Progenitor cell of endocrine pancreas (in vitro differentiated cells): ENCODE results near the gene TMEM151A. TPM values are rescaled to one million over a fixed set of nuclear protein-coding genes. Genes with fewer than 3 reads are reported as not detected.

Experiments used
- DNase-seq: peaks from one replicate; pipeline ENCODE4 v3.0.0; 2021; ENCODE audit warnings: low spot score; ENCODE audit not compliant: unreplicated experiment
- H3K27ac Mint-ChIP-seq: 2 replicates; pipeline ENCODE4 v1.8.0; 2021; ENCODE audit warnings: mild to moderate bottlenecking, moderate library complexity, mixed read lengths
- H3K27me3 Mint-ChIP-seq: 2 replicates; pipeline ENCODE4 v1.8.0; 2021; ENCODE audit warnings: mixed read lengths
- H3K36me3 Mint-ChIP-seq: 2 replicates; pipeline ENCODE4 v1.8.0; 2022; ENCODE audit warnings: mixed read lengths; ENCODE audit not compliant: insufficient read depth
- H3K4me1 Mint-ChIP-seq: 2 replicates; pipeline ENCODE4 v1.8.0; 2021; ENCODE audit warnings: low read depth, mixed read lengths
- H3K4me3 Mint-ChIP-seq: 2 replicates; pipeline ENCODE4 v1.8.0; 2021; ENCODE audit warnings: low read depth, mild to moderate bottlenecking, moderate library complexity, mixed read lengths
- H3K9me3 Mint-ChIP-seq: 2 replicates; pipeline ENCODE4 v1.8.0; 2021; ENCODE audit warnings: low read depth, mixed read lengths
- total RNA-seq: library from RNA; stranded (reverse); gene quantifications from 2 replicates; pipeline ENCODE4 v1.2.1, GENCODE V29; 2021
- TF ChIP-seq, protein P1 (sequence below): fragments of 200-600 bp; sonication (generic); IDR thresholded peaks from one replicate; pipeline ENCODE4 v1.5.0; 2021; ENCODE audit warnings: antibody characterized with exemption, mild to moderate bottlenecking; ENCODE audit not compliant: unreplicated experiment

TMEM151A gene
- total RNA-seq, 1 donor from 2014 or later = 0.57 TPM

DNA sequence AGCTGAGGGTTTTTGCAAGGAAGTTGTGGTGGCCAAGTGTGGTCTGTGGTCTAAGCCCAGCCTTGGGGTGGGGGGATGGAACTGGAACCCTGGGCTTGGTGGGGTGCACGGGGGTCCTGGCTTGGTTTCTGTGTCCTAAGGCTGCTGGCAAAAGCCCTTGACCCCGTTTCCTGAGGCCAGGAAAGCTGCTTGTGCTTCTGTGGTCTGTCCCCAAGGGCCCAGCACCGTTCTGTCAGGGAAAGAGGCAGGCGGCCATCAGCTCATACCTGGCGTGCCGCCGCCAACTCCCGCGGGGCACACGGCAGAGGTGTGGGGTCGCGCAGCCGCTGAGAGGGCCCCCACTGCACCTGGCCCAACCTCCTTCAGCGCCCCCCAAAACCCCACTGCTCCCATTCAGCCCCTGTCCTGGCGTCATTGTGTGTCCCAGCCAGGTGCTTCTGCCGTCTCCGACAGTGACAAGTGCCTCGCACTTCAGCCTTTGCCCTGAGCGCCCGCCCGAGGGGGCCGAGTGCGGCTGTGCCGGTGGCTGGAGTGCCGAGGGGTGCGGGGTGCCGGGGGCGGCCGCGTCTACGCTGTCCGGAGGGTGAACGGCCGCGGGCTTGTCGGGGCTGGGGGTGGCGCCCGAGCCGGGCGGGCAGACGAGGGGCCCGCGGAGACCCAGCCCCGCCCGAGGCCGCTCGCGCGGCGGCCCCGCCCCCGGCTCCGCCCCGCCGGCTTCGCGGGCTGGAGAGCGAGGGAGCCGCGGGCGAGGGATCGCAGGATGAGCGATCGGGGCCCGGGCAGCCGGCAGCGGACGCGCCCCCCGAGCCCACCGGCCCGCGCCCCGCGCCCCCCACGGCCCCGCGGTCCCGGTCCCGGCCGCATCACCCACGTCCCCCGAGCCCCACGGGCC is 14.0 kb upstream of the TMEM151A start, which contains the start of gene CNIH2:
Gene CNIH2, plus strand, starts transcription at position 705 of the 892 bp plus-strand sequence. CDS start 282 bp downstream, outside the sequence.
- no peak for DNase-seq
- Mint-ChIP-seq H3K27ac (no peak within 1 kb of the TSS), H3K9me3 (no peaks in the 10 kb centered on the region), H3K36me3 (peaks cover 10% of the 10 kb centered on the region), H3K4me3 (peak within 1 kb of the TSS; percentile 50), H3K27me3 (peaks cover 7% of the 10 kb centered on the region), H3K4me1 (peaks cover 13% of the 10 kb centered on the region)
- TF ChIP-seq, protein P1, sequence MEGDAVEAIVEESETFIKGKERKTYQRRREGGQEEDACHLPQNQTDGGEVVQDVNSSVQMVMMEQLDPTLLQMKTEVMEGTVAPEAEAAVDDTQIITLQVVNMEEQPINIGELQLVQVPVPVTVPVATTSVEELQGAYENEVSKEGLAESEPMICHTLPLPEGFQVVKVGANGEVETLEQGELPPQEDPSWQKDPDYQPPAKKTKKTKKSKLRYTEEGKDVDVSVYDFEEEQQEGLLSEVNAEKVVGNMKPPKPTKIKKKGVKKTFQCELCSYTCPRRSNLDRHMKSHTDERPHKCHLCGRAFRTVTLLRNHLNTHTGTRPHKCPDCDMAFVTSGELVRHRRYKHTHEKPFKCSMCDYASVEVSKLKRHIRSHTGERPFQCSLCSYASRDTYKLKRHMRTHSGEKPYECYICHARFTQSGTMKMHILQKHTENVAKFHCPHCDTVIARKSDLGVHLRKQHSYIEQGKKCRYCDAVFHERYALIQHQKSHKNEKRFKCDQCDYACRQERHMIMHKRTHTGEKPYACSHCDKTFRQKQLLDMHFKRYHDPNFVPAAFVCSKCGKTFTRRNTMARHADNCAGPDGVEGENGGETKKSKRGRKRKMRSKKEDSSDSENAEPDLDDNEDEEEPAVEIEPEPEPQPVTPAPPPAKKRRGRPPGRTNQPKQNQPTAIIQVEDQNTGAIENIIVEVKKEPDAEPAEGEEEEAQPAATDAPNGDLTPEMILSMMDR = no peak

DNA sequence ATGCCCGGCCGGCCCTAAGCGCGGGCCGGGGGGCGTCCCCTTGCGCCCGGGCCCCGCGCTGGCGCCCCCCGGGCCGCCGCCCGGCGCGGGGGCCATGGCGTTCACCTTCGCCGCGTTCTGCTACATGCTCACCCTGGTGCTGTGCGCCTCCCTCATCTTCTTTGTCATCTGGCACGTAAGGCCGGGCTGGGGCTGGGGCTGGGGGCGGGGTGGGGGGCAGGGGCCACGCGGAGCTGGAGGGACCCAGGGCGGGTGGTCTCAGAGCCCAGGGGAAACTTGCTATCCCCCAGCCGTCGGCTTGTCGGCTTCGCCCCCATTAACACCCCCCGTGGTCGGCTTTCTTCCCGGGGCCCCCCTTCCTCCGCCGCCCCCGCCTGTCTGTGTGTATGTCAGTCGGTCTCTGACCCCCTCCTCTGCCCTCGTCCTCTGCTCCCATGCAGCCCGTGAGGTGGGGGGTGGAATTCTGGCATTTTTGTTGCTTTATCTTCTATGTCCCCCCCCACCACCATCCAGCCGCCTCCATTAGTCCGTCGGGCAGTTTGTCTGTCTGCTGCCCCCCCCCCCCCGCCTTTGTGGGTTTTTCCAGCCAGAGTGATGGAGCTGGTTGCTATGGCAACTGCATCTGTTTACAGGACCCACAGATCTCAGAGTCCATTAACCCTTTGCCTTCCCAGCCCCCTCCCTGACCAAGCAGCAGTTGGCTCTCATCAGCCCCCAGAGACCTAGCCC is 13.2 kb upstream of the TMEM151A start:
- TF ChIP-seq, protein P1 = no peak
- peaks cover 13% of the 10 kb centered on the region for H3K4me1 Mint-ChIP-seq
- peaks cover 7% of the 10 kb centered on the region for H3K36me3 Mint-ChIP-seq
- H3K27ac Mint-ChIP-seq = no peak overlapping the region
- peaks cover 7% of the 10 kb centered on the region for H3K27me3 Mint-ChIP-seq
- no peak for DNase-seq
- H3K9me3 Mint-ChIP-seq = no peaks in the 10 kb centered on the region
- H3K4me3 Mint-ChIP-seq = peak overlapping the region; percentile 50

DNA sequence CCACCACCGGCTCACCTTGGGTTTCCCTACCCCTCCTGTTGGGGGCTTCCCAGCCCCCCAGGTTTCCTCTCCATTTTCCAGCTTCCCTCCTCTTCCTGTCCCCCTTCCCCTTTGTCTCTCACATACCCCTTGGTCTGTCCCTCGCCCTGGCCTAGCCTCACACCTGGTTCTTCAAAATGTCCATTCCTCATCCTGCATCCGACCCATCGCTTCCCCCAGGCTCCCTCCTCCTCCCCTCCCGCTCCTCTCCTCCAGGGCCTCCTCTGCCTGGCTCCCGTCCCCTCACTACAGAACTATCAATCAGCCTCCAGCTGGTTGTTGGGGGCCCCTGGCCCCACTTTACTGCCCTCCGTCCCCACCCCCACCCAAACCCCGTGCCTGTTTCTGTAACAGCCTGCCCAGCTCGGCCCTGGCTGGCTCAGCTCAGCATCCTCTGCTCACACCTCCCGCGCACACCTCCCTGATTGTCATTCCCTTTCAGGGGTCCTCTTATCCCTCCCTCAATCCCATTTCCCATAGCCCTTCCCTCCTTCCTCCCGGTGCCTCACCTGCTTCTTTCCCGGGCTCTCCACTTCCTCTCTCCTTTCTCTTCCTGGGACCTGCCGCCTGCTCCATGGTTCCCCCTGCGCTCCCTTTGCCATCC is 12.5 kb upstream of the TMEM151A start:
- H3K9me3 Mint-ChIP-seq = no peaks in the 10 kb centered on the region
- H3K36me3 Mint-ChIP-seq = peaks cover 4% of the 10 kb centered on the region
- DNase-seq = no peak
- H3K4me3 Mint-ChIP-seq = peak overlapping the region; percentile 58
- H3K27ac Mint-ChIP-seq = no peak overlapping the region
- peaks cover 13% of the 10 kb centered on the region for H3K4me1 Mint-ChIP-seq
- TF ChIP-seq, protein P1 = no peak
- H3K27me3 Mint-ChIP-seq = peaks cover 7% of the 10 kb centered on the region

DNA sequence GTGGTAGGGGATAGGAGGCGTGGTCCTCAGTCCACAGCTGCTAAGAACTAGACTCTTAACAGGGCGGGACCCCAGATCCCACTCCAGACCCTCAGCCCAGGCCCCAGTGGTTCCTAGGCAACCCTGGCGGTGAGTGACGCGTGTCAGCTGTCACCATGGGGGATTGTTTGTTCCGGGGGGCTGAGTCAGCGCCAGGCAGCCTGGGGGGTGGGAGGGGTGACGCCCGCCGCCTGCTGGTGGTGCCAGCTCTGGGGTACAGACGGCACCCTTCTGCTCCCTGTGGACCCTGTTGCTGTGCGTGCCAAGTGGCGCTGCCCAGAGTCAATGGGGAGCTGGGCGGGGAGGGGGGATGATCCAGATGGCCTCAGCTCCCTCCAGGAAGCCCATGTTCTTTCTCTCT is 11.3 kb upstream of the TMEM151A start:
- H3K36me3 Mint-ChIP-seq = peaks cover 2% of the 10 kb centered on the region
- no peak overlapping the region for H3K4me3 Mint-ChIP-seq
- TF ChIP-seq, protein P1 = no peak
- no peak overlapping the region for H3K27ac Mint-ChIP-seq
- no peaks in the 10 kb centered on the region for H3K9me3 Mint-ChIP-seq
- peaks cover 13% of the 10 kb centered on the region for H3K4me1 Mint-ChIP-seq
- DNase-seq = no peak
- peaks cover 7% of the 10 kb centered on the region for H3K27me3 Mint-ChIP-seq

DNA sequence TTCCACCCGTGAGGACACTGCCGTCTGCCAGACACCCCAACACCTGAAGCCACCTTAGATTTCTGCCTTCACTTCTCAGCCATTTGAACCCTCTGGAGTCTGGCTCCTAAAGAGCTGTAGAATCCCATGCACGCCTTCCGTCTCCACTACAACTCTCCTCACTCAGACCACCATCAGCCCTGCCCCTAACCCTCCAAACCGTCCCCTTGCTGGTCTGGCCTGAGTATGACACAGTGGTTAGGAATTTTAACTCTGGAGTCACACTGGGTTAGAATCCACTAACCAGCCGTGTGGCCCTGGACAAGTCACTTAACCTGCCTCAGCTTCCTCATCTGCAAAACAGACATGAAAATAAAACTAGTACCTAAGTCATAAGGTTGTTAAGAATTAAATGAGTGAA is 10.7 kb upstream of the TMEM151A start:
- no peak overlapping the region for H3K4me3 Mint-ChIP-seq
- no peak for DNase-seq
- peaks cover 13% of the 10 kb centered on the region for H3K4me1 Mint-ChIP-seq
- H3K27me3 Mint-ChIP-seq = peaks cover 7% of the 10 kb centered on the region
- TF ChIP-seq, protein P1 = no peak
- H3K9me3 Mint-ChIP-seq = no peaks in the 10 kb centered on the region
- H3K27ac Mint-ChIP-seq = peak overlapping the region; percentile 30
- H3K36me3 Mint-ChIP-seq = peaks cover 2% of the 10 kb centered on the region
